ENCODE results near the gene F11R. TPM values are rescaled to one million over a fixed set of nuclear protein-coding genes. Genes with fewer than 3 reads are reported as not detected.
"Not testable (repeated sequence)": the region's sequence is repeated elsewhere in the genome, so short reads cannot be mapped to it uniquely, and the experiment has no call there.

The F11R gene
- total and polyA plus RNA-seq, 2 of the 13 experiments (the other 11 are each of a cell fraction or from before 2014, with no cell fraction given): 95.8 to 105 TPM

- not testable (repeated sequence) for TF ChIP-seq FOXP1 (IDR thresholded peaks at IDR 0.05)
- 0 out of 2 replicates have a peak, but pooled peaks have one; percentile 23 for TF ChIP-seq FOXP1 (CRISPR knock-in tag; IDR thresholded peaks at IDR 0.05)
- TF ChIP-seq SOX13 (IDR thresholded peaks at IDR 0.05): peak; percentile 44; the same call in 1 of the 2 replicates
- TF ChIP-seq SOX13 (CRISPR knock-in tag; conservative IDR thresholded peaks at IDR 0.05 in 1 of 2, IDR thresholded peaks at IDR 0.05 in 1 of 2): peak in 1 of 2 experiments; percentile 75; a peak in 2 of 4 replicates
- TF ChIP-seq FOXA3 (CRISPR knock-in tag; IDR thresholded peaks at IDR 0.05): 0 out of 2 replicates have a peak, but pooled peaks have one; percentile 24
- TF ChIP-seq RARA (CRISPR knock-in tag; IDR thresholded peaks at IDR 0.05): peak; percentile 44; the same call in 1 of the 2 replicates
Observed at GRCh38 chr1:160949216-160949880, 71.6 kb downstream of the F11R start (continued).

- in situ Hi-C loops (cut with HindIII; ENCODE audit: extremely low pct_ligation_motif_present, low pct_unique_long_range_greater_than_20kb); H3K9me3 ChIP-seq (ENCODE audit: low read length); H3K4me3 ChIP-seq (replicated peaks in 1 of 3; ENCODE audit: insufficient read depth in 1 of 3, low read depth in 2 of 3, low read length in 3 of 3); CTCF ChIA-PET (ENCODE audit: low intra/inter-chr PET ratio, low total read pairs); H3K27me3 ChIP-seq (ENCODE audit: control insufficient read depth in 1 of 2, insufficient read depth in 2 of 2, low read length in 2 of 2); H4K20me1 ChIP-seq (ENCODE audit: insufficient read depth, low read length); POLR2A ChIA-PET; H3K27ac ChIP-seq (ENCODE audit: extremely low read length, insufficient read depth, low read length); H3K79me2 ChIP-seq (ENCODE audit: insufficient read depth, low read length); DNase-seq (ENCODE audit: low spot score); ATAC-seq; H2AFZ ChIP-seq (ENCODE audit: low read length); H3K36me3 ChIP-seq (replicated peaks in 1 of 2; ENCODE audit: control insufficient read depth in 1 of 2, insufficient read depth in 2 of 2, low read length in 2 of 2); BruUV-seq (replicated peaks); FAIRE-seq; H3K9ac ChIP-seq (ENCODE audit: insufficient read depth, low read depth, low read length); H3K4me2 ChIP-seq (ENCODE audit: low read depth, low read length); intact Hi-C loops (cut with micrococcal nuclease; ENCODE audit: unreplicated experiment): not testable (repeated sequence)
- WGBS (ENCODE audit: low lambda C conversion rate): 62% methylated on average over 7 of the region's 7 CpGs
- H3K4me1 ChIP-seq (ENCODE audit: insufficient read depth, low read length): peaks cover 28% of the 10 kb centered on the region
Observed at GRCh38 chr1:160947174-160947759, 73.7 kb downstream of the F11R start.

DNA sequence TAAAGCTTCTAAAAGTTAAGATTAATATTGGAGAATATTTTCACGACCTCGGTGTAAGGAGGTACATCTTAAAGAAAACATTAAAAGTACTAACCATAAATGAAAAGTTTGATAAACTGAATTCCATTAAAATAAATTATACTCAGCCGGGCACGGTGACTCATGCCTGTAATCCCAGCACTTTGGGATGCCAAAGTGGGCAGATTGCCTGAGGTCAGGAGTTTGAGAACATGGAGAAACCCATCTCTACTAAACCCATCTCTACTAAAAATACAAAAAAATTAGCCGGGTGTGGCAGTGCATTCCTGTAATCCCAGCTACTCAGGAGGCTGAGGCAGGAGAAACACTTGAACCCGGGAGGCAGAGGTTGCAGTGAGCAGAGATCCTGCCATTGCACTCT, 75.1 kb downstream of the F11R start:
- H3K36me3 ChIP-seq (replicated peaks in 1 of 2; ENCODE audit: control insufficient read depth in 1 of 2, insufficient read depth in 2 of 2, low read length in 2 of 2); FAIRE-seq; BruUV-seq (replicated peaks); H4K20me1 ChIP-seq (ENCODE audit: insufficient read depth, low read length); H3K4me3 ChIP-seq (replicated peaks in 1 of 3; ENCODE audit: insufficient read depth in 1 of 3, low read depth in 2 of 3, low read length in 3 of 3); POLR2A ChIA-PET; CTCF ChIA-PET (ENCODE audit: low intra/inter-chr PET ratio, low total read pairs); H3K27ac ChIP-seq (ENCODE audit: extremely low read length, insufficient read depth, low read length); intact Hi-C loops (cut with micrococcal nuclease; ENCODE audit: unreplicated experiment); H3K79me2 ChIP-seq (ENCODE audit: insufficient read depth, low read length); H3K27me3 ChIP-seq (ENCODE audit: control insufficient read depth in 1 of 2, insufficient read depth in 2 of 2, low read length in 2 of 2); H2AFZ ChIP-seq (ENCODE audit: low read length); in situ Hi-C loops (cut with HindIII; ENCODE audit: extremely low pct_ligation_motif_present, low pct_unique_long_range_greater_than_20kb); H3K4me2 ChIP-seq (ENCODE audit: low read depth, low read length); ATAC-seq; H3K9me3 ChIP-seq (ENCODE audit: low read length); DNase-seq (ENCODE audit: low spot score); H3K9ac ChIP-seq (ENCODE audit: insufficient read depth, low read depth, low read length): not testable (repeated sequence)
- H3K4me1 ChIP-seq (ENCODE audit: insufficient read depth, low read length): peaks cover 19% of the 10 kb centered on the region
- WGBS (ENCODE audit: low lambda C conversion rate): 57% methylated on average over 6 of the region's 6 CpGs

Small RNA genes within 50 kb of the gene (small RNA-seq; reads per million reads assigned to genes)
- gene AL591806.2 (ENCODE audit: insufficient read depth in 2 of 3, insufficient read length in 3 of 3, low read depth in 2 of 3, low replicate concordance in 1 of 3): 0 reads per million in 3 experiments

Other genes starting within 250 kb of the F11R start
- not detected in 2 replicates for gene LY9, start 225.0 kb downstream of the F11R start, total RNA-seq (2016; rRNA removed; fragmentation: Illumina TruSeq; extraction: Trizol)
- gene LY9, start 225.0 kb downstream of the F11R start, polyA plus RNA-seq (2011; rRNA removed): not detected in 2 replicates
- gene CD244, start 158.3 kb downstream of the F11R start, total RNA-seq (2016; rRNA removed; fragmentation: Illumina TruSeq; extraction: Trizol): 0.09 TPM in 1 of 2 replicates, not detected in the other
- gene CD244, start 158.3 kb downstream of the F11R start, polyA plus RNA-seq (2011; rRNA removed): not detected in 2 replicates
- not detected in 2 replicates for gene ITLN1, start 136.0 kb downstream of the F11R start, total RNA-seq (2016; rRNA removed; fragmentation: Illumina TruSeq; extraction: Trizol)
- not detected in 2 replicates for gene ITLN1, start 136.0 kb downstream of the F11R start, polyA plus RNA-seq (2011; rRNA removed)
- not detected in 2 replicates for gene ITLN2, start 66.3 kb downstream of the F11R start, total RNA-seq (2016; rRNA removed; fragmentation: Illumina TruSeq; extraction: Trizol)
- not detected in 2 replicates for gene ITLN2, start 66.3 kb downstream of the F11R start, polyA plus RNA-seq (2011; rRNA removed)
- 0.31 TPM in 1 of 2 replicates, not detected in the other for gene TSTD1, start 17.8 kb upstream of the F11R start, total RNA-seq (2016; rRNA removed; fragmentation: Illumina TruSeq; extraction: Trizol)
- gene TSTD1, start 17.8 kb upstream of the F11R start, polyA plus RNA-seq (2011; rRNA removed): 0.15 TPM in 1 of 2 replicates, not detected in the other
- 32.2 and 39.4 TPM in 2 replicates for gene USF1, start 24.8 kb upstream of the F11R start, total RNA-seq (2016; rRNA removed; fragmentation: Illumina TruSeq; extraction: Trizol)
- 26.9 and 40.0 TPM in 2 replicates for gene USF1, start 24.8 kb upstream of the F11R start, polyA plus RNA-seq (2011; rRNA removed)
- gene ARHGAP30, start 48.7 kb upstream of the F11R start, total RNA-seq (2016; rRNA removed; fragmentation: Illumina TruSeq; extraction: Trizol): 0.20 TPM in 1 of 2 replicates, not detected in the other
- gene ARHGAP30, start 48.7 kb upstream of the F11R start, polyA plus RNA-seq (2011; rRNA removed): 0.13 and 0.17 TPM in 2 replicates
- gene NECTIN4, start 68.4 kb upstream of the F11R start, total RNA-seq (2016; rRNA removed; fragmentation: Illumina TruSeq; extraction: Trizol): 12.3 and 12.4 TPM in 2 replicates
- gene NECTIN4, start 68.4 kb upstream of the F11R start, polyA plus RNA-seq (2011; rRNA removed): 5.9 and 9.2 TPM in 2 replicates
- gene KLHDC9, start 77.2 kb upstream of the F11R start, total RNA-seq (2016; rRNA removed; fragmentation: Illumina TruSeq; extraction: Trizol): 2.9 and 4.0 TPM in 2 replicates
- gene KLHDC9, start 77.2 kb upstream of the F11R start, polyA plus RNA-seq (2011; rRNA removed): 2.6 and 2.9 TPM in 2 replicates
- 63.6 and 90.3 TPM in 2 replicates for gene PFDN2, start 96.9 kb upstream of the F11R start, total RNA-seq (2016; rRNA removed; fragmentation: Illumina TruSeq; extraction: Trizol)
- gene PFDN2, start 96.9 kb upstream of the F11R start, polyA plus RNA-seq (2011; rRNA removed): 51.0 and 62.6 TPM in 2 replicates
- 30.0 and 31.0 TPM in 2 replicates for gene NIT1, start 97.0 kb upstream of the F11R start, total RNA-seq (2016; rRNA removed; fragmentation: Illumina TruSeq; extraction: Trizol)
- 22.7 and 29.2 TPM in 2 replicates for gene NIT1, start 97.0 kb upstream of the F11R start, polyA plus RNA-seq (2011; rRNA removed)
- gene DEDD, start 111.5 kb upstream of the F11R start, total RNA-seq (2016; rRNA removed; fragmentation: Illumina TruSeq; extraction: Trizol): 12.6 and 14.0 TPM in 2 replicates
- 27.8 and 31.2 TPM in 2 replicates for gene DEDD, start 111.5 kb upstream of the F11R start, polyA plus RNA-seq (2011; rRNA removed)
- gene UFC1, start 132.8 kb upstream of the F11R start, total RNA-seq (2016; rRNA removed; fragmentation: Illumina TruSeq; extraction: Trizol): 72.8 and 96.5 TPM in 2 replicates
- gene UFC1, start 132.8 kb upstream of the F11R start, polyA plus RNA-seq (2011; rRNA removed): 70.1 and 85.2 TPM in 2 replicates
- 7.4 and 10.1 TPM in 2 replicates for gene USP21, start 138.3 kb upstream of the F11R start, total RNA-seq (2016; rRNA removed; fragmentation: Illumina TruSeq; extraction: Trizol)
- gene USP21, start 138.3 kb upstream of the F11R start, polyA plus RNA-seq (2011; rRNA removed): 31.0 and 33.1 TPM in 2 replicates
- gene PPOX, start 145.3 kb upstream of the F11R start, total RNA-seq (2016; rRNA removed; fragmentation: Illumina TruSeq; extraction: Trizol): 13.0 and 15.5 TPM in 2 replicates
- gene PPOX, start 145.3 kb upstream of the F11R start, polyA plus RNA-seq (2011; rRNA removed): 25.2 and 27.7 TPM in 2 replicates
- 26.7 and 35.6 TPM in 2 replicates for gene B4GALT3, start 156.4 kb upstream of the F11R start, total RNA-seq (2016; rRNA removed; fragmentation: Illumina TruSeq; extraction: Trizol)
- 40.4 and 45.0 TPM in 2 replicates for gene B4GALT3, start 156.4 kb upstream of the F11R start, polyA plus RNA-seq (2011; rRNA removed)
- 0.73 and 1.7 TPM in 2 replicates for gene ADAMTS4, start 177.9 kb upstream of the F11R start, total RNA-seq (2016; rRNA removed; fragmentation: Illumina TruSeq; extraction: Trizol)
- 0.51 and 0.56 TPM in 2 replicates for gene ADAMTS4, start 177.9 kb upstream of the F11R start, polyA plus RNA-seq (2011; rRNA removed)
- gene NDUFS2, start 181.2 kb upstream of the F11R start, total RNA-seq (2016; rRNA removed; fragmentation: Illumina TruSeq; extraction: Trizol): 118 and 129 TPM in 2 replicates
- 70.1 and 89.9 TPM in 2 replicates for gene NDUFS2, start 181.2 kb upstream of the F11R start, polyA plus RNA-seq (2011; rRNA removed)
- gene FCER1G, start 194.1 kb upstream of the F11R start, total RNA-seq (2016; rRNA removed; fragmentation: Illumina TruSeq; extraction: Trizol): 1.3 and 1.5 TPM in 2 replicates
- gene FCER1G, start 194.1 kb upstream of the F11R start, polyA plus RNA-seq (2011; rRNA removed): 4.7 and 6.4 TPM in 2 replicates
- 4,370 and 6,293 TPM in 2 replicates for gene APOA2, start 202.5 kb upstream of the F11R start, total RNA-seq (2016; rRNA removed; fragmentation: Illumina TruSeq; extraction: Trizol)
- 18,293 and 18,774 TPM in 2 replicates for gene APOA2, start 202.5 kb upstream of the F11R start, polyA plus RNA-seq (2011; rRNA removed)
- gene TOMM40L, start 204.9 kb upstream of the F11R start, total RNA-seq (2016; rRNA removed; fragmentation: Illumina TruSeq; extraction: Trizol): 26.2 and 29.1 TPM in 2 replicates
- gene TOMM40L, start 204.9 kb upstream of the F11R start, polyA plus RNA-seq (2011; rRNA removed): 14.1 and 16.9 TPM in 2 replicates
- gene NR1I3, start 217.1 kb upstream of the F11R start, total RNA-seq (2016; rRNA removed; fragmentation: Illumina TruSeq; extraction: Trizol): 0.60 and 0.95 TPM in 2 replicates
- gene NR1I3, start 217.1 kb upstream of the F11R start, polyA plus RNA-seq (2011; rRNA removed): 0.56 and 0.62 TPM in 2 replicates
- gene PCP4L1, start 237.6 kb upstream of the F11R start, total RNA-seq (2016; rRNA removed; fragmentation: Illumina TruSeq; extraction: Trizol): not detected in 2 replicates
- gene PCP4L1, start 237.6 kb upstream of the F11R start, polyA plus RNA-seq (2011; rRNA removed): 0.28 and 0.59 TPM in 2 replicates

Measured in HepG2 (cell line).